ENCODE measurements around the gene DNAJC13. TPM values are rescaled to one million over a fixed set of nuclear protein-coding genes. Genes with fewer than 3 reads are reported as not detected.

The DNAJC13 gene
- total RNA-seq, 1 experiment from 2014 or later: 28.5 TPM

DNA sequence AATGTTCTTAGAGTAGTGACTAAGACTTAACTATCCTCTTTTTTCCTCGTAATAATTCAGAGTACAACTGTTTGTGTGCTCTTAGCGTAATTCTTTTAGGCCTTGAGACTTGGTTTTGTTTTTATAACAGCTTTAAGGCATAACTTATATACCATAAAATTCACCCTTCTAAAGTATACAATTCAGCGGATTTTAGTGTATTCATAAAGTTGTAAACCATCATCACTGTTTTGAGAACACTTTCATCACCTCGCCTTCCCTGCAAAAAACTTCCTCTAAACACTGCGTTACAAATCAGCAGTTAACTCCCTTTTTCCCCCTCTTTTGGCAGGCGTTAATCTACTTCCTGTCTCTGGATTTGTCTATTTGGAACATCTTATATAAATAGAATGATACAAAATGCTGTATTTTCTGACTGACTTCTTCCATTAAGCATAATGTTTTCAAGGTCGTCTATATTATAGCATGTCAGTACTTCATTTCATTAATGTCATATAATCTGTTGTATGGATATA, 18.7 kb downstream of the DNAJC13 start:
- Mint-ChIP-seq H3K9me3 (no peaks in the 10 kb centered on the region), H3K27ac (no peak overlapping the region), H3K27me3 (ENCODE audit: low read depth) (no peaks in the 10 kb centered on the region), H3K36me3 (peaks cover 13% of the 10 kb centered on the region), H3K4me1 (no peaks in the 10 kb centered on the region), H3K4me3 (no peak overlapping the region)
- DNase-seq (ENCODE audit: low spot score) (no peak), ATAC-seq (no peak)
- CTCF ChIA-PET: no interaction called here
- TF ChIP-seq NFE2L1 (CRISPR knock-in tag; IDR thresholded peaks at IDR 0.05) (no peak), TP53 (CRISPR knock-in tag; IDR thresholded peaks at IDR 0.05) (no peak), ETV6 (CRISPR knock-in tag; IDR thresholded peaks at IDR 0.05) (no peak), RORB (CRISPR knock-in tag; IDR thresholded peaks at IDR 0.05) (no peak), FOXK1 (CRISPR knock-in tag; IDR thresholded peaks at IDR 0.05) (no peak), SP1 (CRISPR knock-in tag; conservative IDR thresholded peaks at IDR 0.05) (no peak), GTF2I (CRISPR knock-in tag; conservative IDR thresholded peaks at IDR 0.05) (no peak), RELA (CRISPR knock-in tag; IDR thresholded peaks at IDR 0.05; ENCODE audit: borderline replicate concordance) (no peak)
- TF ChIP-seq, protein P1, sequence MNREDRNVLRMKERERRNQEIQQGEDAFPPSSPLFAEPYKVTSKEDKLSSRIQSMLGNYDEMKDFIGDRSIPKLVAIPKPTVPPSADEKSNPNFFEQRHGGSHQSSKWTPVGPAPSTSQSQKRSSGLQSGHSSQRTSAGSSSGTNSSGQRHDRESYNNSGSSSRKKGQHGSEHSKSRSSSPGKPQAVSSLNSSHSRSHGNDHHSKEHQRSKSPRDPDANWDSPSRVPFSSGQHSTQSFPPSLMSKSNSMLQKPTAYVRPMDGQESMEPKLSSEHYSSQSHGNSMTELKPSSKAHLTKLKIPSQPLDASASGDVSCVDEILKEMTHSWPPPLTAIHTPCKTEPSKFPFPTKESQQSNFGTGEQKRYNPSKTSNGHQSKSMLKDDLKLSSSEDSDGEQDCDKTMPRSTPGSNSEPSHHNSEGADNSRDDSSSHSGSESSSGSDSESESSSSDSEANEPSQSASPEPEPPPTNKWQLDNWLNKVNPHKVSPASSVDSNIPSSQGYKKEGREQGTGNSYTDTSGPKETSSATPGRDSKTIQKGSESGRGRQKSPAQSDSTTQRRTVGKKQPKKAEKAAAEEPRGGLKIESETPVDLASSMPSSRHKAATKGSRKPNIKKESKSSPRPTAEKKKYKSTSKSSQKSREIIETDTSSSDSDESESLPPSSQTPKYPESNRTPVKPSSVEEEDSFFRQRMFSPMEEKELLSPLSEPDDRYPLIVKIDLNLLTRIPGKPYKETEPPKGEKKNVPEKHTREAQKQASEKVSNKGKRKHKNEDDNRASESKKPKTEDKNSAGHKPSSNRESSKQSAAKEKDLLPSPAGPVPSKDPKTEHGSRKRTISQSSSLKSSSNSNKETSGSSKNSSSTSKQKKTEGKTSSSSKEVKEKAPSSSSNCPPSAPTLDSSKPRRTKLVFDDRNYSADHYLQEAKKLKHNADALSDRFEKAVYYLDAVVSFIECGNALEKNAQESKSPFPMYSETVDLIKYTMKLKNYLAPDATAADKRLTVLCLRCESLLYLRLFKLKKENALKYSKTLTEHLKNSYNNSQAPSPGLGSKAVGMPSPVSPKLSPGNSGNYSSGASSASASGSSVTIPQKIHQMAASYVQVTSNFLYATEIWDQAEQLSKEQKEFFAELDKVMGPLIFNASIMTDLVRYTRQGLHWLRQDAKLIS (CRISPR knock-in tag; IDR thresholded peaks at IDR 0.05; ENCODE audit: borderline replicate concordance): no peak
- TF ChIP-seq, protein P2, sequence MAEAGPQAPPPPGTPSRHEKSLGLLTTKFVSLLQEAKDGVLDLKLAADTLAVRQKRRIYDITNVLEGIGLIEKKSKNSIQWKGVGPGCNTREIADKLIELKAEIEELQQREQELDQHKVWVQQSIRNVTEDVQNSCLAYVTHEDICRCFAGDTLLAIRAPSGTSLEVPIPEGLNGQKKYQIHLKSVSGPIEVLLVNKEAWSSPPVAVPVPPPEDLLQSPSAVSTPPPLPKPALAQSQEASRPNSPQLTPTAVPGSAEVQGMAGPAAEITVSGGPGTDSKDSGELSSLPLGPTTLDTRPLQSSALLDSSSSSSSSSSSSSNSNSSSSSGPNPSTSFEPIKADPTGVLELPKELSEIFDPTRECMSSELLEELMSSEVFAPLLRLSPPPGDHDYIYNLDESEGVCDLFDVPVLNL (CRISPR knock-in tag; IDR thresholded peaks at IDR 0.05; ENCODE audit: borderline replicate concordance, low read depth): no peak
- TF ChIP-seq, protein P3, sequence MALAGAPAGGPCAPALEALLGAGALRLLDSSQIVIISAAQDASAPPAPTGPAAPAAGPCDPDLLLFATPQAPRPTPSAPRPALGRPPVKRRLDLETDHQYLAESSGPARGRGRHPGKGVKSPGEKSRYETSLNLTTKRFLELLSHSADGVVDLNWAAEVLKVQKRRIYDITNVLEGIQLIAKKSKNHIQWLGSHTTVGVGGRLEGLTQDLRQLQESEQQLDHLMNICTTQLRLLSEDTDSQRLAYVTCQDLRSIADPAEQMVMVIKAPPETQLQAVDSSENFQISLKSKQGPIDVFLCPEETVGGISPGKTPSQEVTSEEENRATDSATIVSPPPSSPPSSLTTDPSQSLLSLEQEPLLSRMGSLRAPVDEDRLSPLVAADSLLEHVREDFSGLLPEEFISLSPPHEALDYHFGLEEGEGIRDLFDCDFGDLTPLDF (CRISPR knock-in tag; IDR thresholded peaks at IDR 0.05): no peak
- TF ChIP-seq, protein P4, sequence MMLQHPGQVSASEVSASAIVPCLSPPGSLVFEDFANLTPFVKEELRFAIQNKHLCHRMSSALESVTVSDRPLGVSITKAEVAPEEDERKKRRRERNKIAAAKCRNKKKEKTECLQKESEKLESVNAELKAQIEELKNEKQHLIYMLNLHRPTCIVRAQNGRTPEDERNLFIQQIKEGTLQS (CRISPR knock-in tag; conservative IDR thresholded peaks at IDR 0.05): no peak
- TF ChIP-seq, protein P5, sequence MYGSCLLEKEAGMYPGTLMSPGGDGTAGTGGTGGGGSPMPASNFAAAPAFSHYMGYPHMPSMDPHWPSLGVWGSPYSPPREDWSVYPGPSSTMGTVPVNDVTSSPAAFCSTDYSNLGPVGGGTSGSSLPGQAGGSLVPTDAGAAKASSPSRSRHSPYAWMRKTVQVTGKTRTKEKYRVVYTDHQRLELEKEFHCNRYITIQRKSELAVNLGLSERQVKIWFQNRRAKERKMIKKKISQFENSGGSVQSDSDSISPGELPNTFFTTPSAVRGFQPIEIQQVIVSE (CRISPR knock-in tag; IDR thresholded peaks at IDR 0.05; ENCODE audit: borderline replicate concordance): no peak
- TF ChIP-seq, protein P6, sequence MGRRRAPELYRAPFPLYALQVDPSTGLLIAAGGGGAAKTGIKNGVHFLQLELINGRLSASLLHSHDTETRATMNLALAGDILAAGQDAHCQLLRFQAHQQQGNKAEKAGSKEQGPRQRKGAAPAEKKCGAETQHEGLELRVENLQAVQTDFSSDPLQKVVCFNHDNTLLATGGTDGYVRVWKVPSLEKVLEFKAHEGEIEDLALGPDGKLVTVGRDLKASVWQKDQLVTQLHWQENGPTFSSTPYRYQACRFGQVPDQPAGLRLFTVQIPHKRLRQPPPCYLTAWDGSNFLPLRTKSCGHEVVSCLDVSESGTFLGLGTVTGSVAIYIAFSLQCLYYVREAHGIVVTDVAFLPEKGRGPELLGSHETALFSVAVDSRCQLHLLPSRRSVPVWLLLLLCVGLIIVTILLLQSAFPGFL (CRISPR knock-in tag; IDR thresholded peaks at IDR 0.05; ENCODE audit: borderline replicate concordance): no peak
- TF ChIP-seq, protein P7, sequence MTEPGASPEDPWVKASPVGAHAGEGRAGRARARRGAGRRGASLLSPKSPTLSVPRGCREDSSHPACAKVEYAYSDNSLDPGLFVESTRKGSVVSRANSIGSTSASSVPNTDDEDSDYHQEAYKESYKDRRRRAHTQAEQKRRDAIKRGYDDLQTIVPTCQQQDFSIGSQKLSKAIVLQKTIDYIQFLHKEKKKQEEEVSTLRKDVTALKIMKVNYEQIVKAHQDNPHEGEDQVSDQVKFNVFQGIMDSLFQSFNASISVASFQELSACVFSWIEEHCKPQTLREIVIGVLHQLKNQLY (CRISPR knock-in tag; IDR thresholded peaks at IDR 0.05): no peak
- POLR2A ChIA-PET: no interaction called here

DNA sequence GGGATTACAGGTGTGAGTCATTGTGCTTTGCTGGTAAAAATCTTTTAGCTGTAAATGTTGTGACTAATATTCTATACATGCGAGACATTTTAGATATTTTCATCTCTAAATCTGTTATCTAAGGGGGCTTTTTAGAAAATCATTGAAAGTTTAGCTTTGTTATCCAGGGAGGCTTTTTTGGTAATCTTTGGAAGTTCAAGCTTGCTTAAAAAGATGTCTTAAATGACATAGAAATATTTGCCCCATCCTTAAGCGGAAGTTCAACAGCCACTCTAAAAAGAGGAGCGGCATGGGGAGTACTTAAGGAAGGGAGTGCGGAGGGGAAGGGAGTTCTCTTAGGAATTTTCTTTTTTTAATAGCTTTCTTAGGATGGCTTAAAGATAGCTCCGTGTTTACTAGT, 26.1 kb downstream of the DNAJC13 start:
- CTCF ChIA-PET: no interaction called here
- Mint-ChIP-seq H3K36me3 (peaks cover 9% of the 10 kb centered on the region), H3K4me1 (peaks cover 7% of the 10 kb centered on the region), H3K27me3 (ENCODE audit: low read depth) (no peaks in the 10 kb centered on the region), H3K4me3 (no peak overlapping the region), H3K27ac (no peak overlapping the region), H3K9me3 (peaks cover 5% of the 10 kb centered on the region)
- ATAC-seq: no peak
- no peak for DNase-seq (ENCODE audit: low spot score)
- POLR2A ChIA-PET: interaction anchor here (0.6 kb wide), 1 partner anchor 46 kb away, joined by 4 read pairs; no protein-coding TSS in a partner anchor
- TF ChIP-seq, protein P8, sequence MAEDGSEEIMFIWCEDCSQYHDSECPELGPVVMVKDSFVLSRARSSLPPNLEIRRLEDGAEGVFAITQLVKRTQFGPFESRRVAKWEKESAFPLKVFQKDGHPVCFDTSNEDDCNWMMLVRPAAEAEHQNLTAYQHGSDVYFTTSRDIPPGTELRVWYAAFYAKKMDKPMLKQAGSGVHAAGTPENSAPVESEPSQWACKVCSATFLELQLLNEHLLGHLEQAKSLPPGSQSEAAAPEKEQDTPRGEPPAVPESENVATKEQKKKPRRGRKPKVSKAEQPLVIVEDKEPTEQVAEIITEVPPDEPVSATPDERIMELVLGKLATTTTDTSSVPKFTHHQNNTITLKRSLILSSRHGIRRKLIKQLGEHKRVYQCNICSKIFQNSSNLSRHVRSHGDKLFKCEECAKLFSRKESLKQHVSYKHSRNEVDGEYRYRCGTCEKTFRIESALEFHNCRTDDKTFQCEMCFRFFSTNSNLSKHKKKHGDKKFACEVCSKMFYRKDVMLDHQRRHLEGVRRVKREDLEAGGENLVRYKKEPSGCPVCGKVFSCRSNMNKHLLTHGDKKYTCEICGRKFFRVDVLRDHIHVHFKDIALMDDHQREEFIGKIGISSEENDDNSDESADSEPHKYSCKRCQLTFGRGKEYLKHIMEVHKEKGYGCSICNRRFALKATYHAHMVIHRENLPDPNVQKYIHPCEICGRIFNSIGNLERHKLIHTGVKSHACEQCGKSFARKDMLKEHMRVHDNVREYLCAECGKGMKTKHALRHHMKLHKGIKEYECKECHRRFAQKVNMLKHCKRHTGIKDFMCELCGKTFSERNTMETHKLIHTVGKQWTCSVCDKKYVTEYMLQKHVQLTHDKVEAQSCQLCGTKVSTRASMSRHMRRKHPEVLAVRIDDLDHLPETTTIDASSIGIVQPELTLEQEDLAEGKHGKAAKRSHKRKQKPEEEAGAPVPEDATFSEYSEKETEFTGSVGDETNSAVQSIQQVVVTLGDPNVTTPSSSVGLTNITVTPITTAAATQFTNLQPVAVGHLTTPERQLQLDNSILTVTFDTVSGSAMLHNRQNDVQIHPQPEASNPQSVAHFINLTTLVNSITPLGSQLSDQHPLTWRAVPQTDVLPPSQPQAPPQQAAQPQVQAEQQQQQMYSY (CRISPR knock-in tag; IDR thresholded peaks at IDR 0.05): no peak
- TF ChIP-seq, protein P6 (CRISPR knock-in tag; IDR thresholded peaks at IDR 0.05; ENCODE audit: borderline replicate concordance): no peak
- TF ChIP-seq, protein P9, sequence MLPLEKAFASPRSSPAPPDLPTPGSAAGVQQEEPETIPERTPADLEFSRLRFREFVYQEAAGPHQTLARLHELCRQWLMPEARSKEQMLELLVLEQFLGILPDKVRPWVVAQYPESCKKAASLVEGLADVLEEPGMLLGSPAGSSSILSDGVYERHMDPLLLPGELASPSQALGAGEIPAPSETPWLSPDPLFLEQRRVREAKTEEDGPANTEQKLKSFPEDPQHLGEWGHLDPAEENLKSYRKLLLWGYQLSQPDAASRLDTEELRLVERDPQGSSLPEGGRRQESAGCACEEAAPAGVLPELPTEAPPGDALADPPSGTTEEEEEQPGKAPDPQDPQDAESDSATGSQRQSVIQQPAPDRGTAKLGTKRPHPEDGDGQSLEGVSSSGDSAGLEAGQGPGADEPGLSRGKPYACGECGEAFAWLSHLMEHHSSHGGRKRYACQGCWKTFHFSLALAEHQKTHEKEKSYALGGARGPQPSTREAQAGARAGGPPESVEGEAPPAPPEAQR (CRISPR knock-in tag; IDR thresholded peaks at IDR 0.05): no peak
